BJ (cell line): Measurements from ENCODE around the gene ELMO3. TPM values are rescaled to one million over a fixed set of nuclear protein-coding genes. Genes with fewer than 3 reads are reported as not detected.

Experiments used
- CTCF ChIA-PET: fragments of 350-600 bp; formaldehyde crosslinking; extraction: SDS; loops from one replicate; lab custom pipeline; 2021; ENCODE audit warnings: antibody characterized with exemption, inconsistent platforms; lab: Yijun Ruan, JAX
- POLR2A ChIA-PET: fragments of 300-600 bp; sonication (Branson Sonifier 250); formaldehyde crosslinking; extraction: SDS; loops from one replicate; lab custom pipeline; 2021; ENCODE audit warnings: antibody characterized with exemption; lab: Charles Lee
- DNase-seq: peaks from one replicate; pipeline ENCODE4 v3.0.0-alpha.2; 2011; ENCODE audit warnings: low read depth
- H3K27me3 ChIP-seq: 2 replicates; pipeline ENCODE4 v1.6.0; 2011; ENCODE audit warnings: low read length; ENCODE audit not compliant: control insufficient read depth, insufficient read depth
- H3K36me3 ChIP-seq: 2 replicates; pipeline ENCODE4 v1.5.1; 2011; ENCODE audit warnings: low read length; ENCODE audit not compliant: control insufficient read depth, insufficient read depth
- H3K4me3 ChIP-seq: 2 replicates; pipeline ENCODE4 v1.5.1; 2011; ENCODE audit warnings: low read depth, mild to moderate bottlenecking, control low read depth, low read length
- polyA plus RNA-seq: library from polyadenylated mRNA; depleted of rRNA; stranded (reverse); fragments of >200 nt; gene quantifications from 2 replicates; pipeline ENCODE4 v1.2.3, GENCODE V29; 2011
- TF ChIP-seq, protein P1 (sequence below): IDR thresholded peaks from 2 replicates; pipeline ENCODE4 v1.5.1; 2011; ENCODE audit warnings: low read depth, mild to moderate bottlenecking, control low read depth, inconsistent platforms, low read length, moderate library complexity; ENCODE audit not compliant: insufficient read depth

Gene ELMO3
- polyA plus RNA-seq, 1 experiment, result 0.97 TPM

GRCh38 chr16:67165121-67166078 lies 33.5 kb upstream of the ELMO3 start:
- ChIA-PET POLR2A (no interaction called here), CTCF (interaction anchor here (1.0 to 7.1 kb wide), 4 partner anchors 10 to 207 kb away, joined by 3 to 36 read pairs (median 4); no protein-coding TSS in a partner anchor)
- DNase-seq, result no peak
- no peak overlapping the region for H3K4me3 ChIP-seq
- H3K27me3 ChIP-seq, result peaks cover 18% of the 10 kb centered on the region
- no peaks in the 10 kb centered on the region for H3K36me3 ChIP-seq
- TF ChIP-seq, protein P1, sequence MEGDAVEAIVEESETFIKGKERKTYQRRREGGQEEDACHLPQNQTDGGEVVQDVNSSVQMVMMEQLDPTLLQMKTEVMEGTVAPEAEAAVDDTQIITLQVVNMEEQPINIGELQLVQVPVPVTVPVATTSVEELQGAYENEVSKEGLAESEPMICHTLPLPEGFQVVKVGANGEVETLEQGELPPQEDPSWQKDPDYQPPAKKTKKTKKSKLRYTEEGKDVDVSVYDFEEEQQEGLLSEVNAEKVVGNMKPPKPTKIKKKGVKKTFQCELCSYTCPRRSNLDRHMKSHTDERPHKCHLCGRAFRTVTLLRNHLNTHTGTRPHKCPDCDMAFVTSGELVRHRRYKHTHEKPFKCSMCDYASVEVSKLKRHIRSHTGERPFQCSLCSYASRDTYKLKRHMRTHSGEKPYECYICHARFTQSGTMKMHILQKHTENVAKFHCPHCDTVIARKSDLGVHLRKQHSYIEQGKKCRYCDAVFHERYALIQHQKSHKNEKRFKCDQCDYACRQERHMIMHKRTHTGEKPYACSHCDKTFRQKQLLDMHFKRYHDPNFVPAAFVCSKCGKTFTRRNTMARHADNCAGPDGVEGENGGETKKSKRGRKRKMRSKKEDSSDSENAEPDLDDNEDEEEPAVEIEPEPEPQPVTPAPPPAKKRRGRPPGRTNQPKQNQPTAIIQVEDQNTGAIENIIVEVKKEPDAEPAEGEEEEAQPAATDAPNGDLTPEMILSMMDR, result no peak

DNA sequence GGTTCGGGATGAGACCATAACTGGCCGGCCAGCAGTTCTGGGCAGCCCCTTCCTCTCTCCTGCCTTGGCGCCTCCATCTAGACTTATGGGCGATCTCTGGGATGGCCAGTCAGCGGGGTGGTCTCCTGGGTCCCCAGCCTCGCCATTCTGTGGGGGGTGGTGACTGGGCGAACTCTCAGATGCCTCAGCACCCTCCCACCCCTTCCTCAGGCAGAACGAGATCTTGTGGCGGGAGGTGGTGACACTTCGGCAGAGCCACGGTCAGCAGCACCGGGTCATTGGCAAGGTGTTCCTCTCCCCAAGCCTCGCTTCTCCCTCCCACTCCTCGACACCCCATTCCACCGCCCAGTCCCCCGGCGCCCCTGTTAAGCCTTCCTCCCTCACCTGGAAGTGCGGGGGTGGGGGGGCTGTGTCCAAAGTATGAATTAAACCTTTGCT lies 32.8 kb upstream of the ELMO3 start:
- Histone ChIP-seq H3K36me3 (no peaks in the 10 kb centered on the region), H3K4me3 (no peak overlapping the region), H3K27me3 (peaks cover 18% of the 10 kb centered on the region)
- TF ChIP-seq, protein P1, result no peak
- DNase-seq, result no peak
- ChIA-PET POLR2A (no interaction called here), CTCF (interaction anchor here (1.0 to 7.1 kb wide), 4 partner anchors 9 to 207 kb away, joined by 3 to 36 read pairs (median 4); no protein-coding TSS in a partner anchor)

DNA sequence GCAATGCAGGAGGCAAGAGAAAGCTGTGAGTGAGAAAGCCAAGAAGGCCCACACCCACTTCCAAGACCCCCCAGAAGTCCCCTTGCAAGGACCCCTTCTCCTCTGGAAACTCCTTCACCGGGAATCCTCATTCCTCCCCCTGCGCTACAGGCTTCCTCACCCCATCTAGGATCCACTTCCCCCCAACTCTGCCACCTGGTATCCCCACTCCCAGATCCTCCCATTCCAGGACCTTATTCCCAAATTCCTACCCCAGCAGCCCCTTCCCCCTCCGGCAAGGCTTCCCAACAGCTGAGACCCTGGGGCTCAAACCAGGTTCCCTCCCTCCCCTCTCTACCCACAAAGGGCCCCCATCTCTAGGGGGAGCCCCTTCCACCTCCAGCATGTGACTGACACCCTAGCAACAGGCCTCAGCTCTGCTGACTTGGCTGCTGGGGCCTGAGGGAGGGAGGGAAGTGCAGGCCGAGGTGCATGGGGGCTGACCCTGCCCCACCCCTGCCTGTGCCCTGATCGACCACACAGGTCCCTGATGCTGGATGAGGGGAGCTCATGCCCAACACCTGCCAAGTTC lies 32.2 kb upstream of the ELMO3 start:
- ChIA-PET POLR2A (no interaction called here), CTCF (interaction anchor here (1.0 to 5.1 kb wide), 2 partner anchors 12 to 208 kb away, joined by 3 to 34 read pairs; no protein-coding TSS in a partner anchor)
- Histone ChIP-seq H3K36me3 (no peaks in the 10 kb centered on the region), H3K4me3 (no peak overlapping the region), H3K27me3 (peaks cover 18% of the 10 kb centered on the region)
- TF ChIP-seq, protein P1, result no peak
- no peak for DNase-seq

- Histone ChIP-seq H3K36me3 (no peaks in the 10 kb centered on the region), H3K27me3 (peaks cover 18% of the 10 kb centered on the region), H3K4me3 (no peak overlapping the region)
- ChIA-PET POLR2A (no interaction called here), CTCF (interaction anchor here (1.0 to 5.1 kb wide), 3 partner anchors 13 to 192 kb away, joined by 3 to 34 read pairs (median 8); no protein-coding TSS in a partner anchor)
- TF ChIP-seq, protein P1, result no peak
- DNase-seq, result no peak
Observed at GRCh38 chr16:67167588-67167987, 31.3 kb upstream of the ELMO3 start.

DNA sequence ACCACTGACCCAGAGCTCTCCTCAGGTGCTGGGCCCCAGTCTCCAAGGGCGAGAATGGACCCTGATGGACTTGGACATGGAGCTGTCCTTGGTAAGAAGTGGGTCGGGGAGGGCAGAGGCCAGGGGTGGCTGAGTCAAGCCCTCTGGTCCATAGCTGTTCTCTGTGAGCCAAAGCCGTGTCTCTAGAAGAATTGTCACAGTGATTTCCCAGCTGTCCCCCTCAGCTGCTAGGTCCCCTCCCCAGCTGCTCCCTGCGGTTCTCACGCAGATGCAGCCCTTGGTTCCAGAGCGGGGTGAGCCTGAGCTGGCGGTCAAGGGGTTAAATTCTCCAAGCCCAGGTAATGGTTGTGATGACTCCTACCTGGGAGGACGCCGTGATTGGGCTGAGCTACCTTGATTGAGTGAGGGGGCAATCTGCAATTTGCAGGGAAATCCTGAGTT lies 29.9 kb upstream of the ELMO3 start:
- ChIA-PET CTCF (interaction anchor here (0.7 to 5.1 kb wide), 5 partner anchors 10 to 71 kb away, joined by 3 to 34 read pairs (median 4); partner anchors contain the start of genes FBXL8 and TRADD), POLR2A (no interaction called here)
- Histone ChIP-seq H3K36me3 (no peaks in the 10 kb centered on the region), H3K4me3 (no peak overlapping the region), H3K27me3 (peaks cover 16% of the 10 kb centered on the region)
- DNase-seq, result no peak
- TF ChIP-seq, protein P1, result no peak
